NB4 (cell line): ENCODE data around the gene BARX2.

Source experiments
- CTCF ChIP-seq: IDR thresholded peaks from one replicate; pipeline ENCODE4 v1.5.1; 2012; ENCODE audit warnings: low read depth, low read length
- MAX ChIP-seq: IDR thresholded peaks from 2 replicates; pipeline ENCODE4 v1.6.1; 2011; ENCODE audit warnings: low read depth, low read length
- MYC ChIP-seq: IDR thresholded peaks from 2 replicates; pipeline ENCODE4 v1.6.1; 2011; ENCODE audit warnings: low read depth, low read length
- POLR2A ChIP-seq: IDR thresholded peaks from 2 replicates; pipeline ENCODE4 v1.6.1; 2011; ENCODE audit warnings: mild to moderate bottlenecking; ENCODE audit not compliant: insufficient read length; ENCODE audit errors: extremely low read depth

GRCh38 chr11:129451524-129451923 is 75.9 kb downstream of the BARX2 start:
- TF ChIP-seq CTCF (no peak), POLR2A (no peak), MYC (no peak), MAX (no peak)
